LHCN-M2 (cell line): ENCODE measurements around the gene SLC46A3. TPM values are rescaled to one million over a fixed set of nuclear protein-coding genes. Genes with fewer than 3 reads are reported as not detected.
"Not testable (repeated sequence)": the region's sequence is repeated elsewhere in the genome, so short reads cannot be mapped to it uniquely, and the experiment has no call there.

ENCODE experiments used
- DNase-seq: peaks from one replicate; pipeline ENCODE4 v3.0.0-alpha.2; 2012; ENCODE audit warnings: low read depth
- polyA plus RNA-seq: library from polyadenylated mRNA; unstranded; fragments of >200 nt; gene quantifications from one replicate; pipeline ENCODE4 v1.2.1, GENCODE V29; 2012; ENCODE audit warnings: missing spikeins
- total RNA-seq: library from RNA; depleted of rRNA; stranded (reverse); fragments of >200 nt; gene quantifications from 2 replicates; pipeline ENCODE4 v1.2.3, GENCODE V29; 2014; rRNA removed

Gene SLC46A3
- total RNA-seq: 7.9 and 8.9 TPM in 2 replicates
- polyA plus RNA-seq: 10.1 TPM

- DNase-seq: peak; percentile 97
Measured at GRCh38 chr13:28718543-28719226, at the start of gene SLC46A3. TSS of gene SLC46A3 (minus strand) at chr13:28718970. CDS start at chr13:28717998, 972 bp downstream.

GRCh38 chr13:28763887-28764286 lies 45.1 kb upstream of the SLC46A3 start:
- DNase-seq: no peak

GRCh38 chr13:28761586-28761985 lies 42.8 kb upstream of the SLC46A3 start:
- DNase-seq: no peak

- no peak for DNase-seq
Measured at GRCh38 chr13:28755546-28755870, 36.7 kb upstream of the SLC46A3 start.

GRCh38 chr13:28754698-28755545 lies 36.2 kb upstream of the SLC46A3 start:
- DNase-seq: no peak

GRCh38 chr13:28753946-28754345 lies 35.2 kb upstream of the SLC46A3 start:
- no peak for DNase-seq

GRCh38 chr13:28753208-28753892 lies 34.6 kb upstream of the SLC46A3 start:
- DNase-seq: peak; percentile 94

- DNase-seq: no peak
Measured at GRCh38 chr13:28751175-28751960, 32.6 kb upstream of the SLC46A3 start.

- DNase-seq: peak; percentile 83
Measured at GRCh38 chr13:28750187-28751045, 31.6 kb upstream of the SLC46A3 start.

- DNase-seq: no peak
Measured at GRCh38 chr13:28747851-28748250, 29.1 kb upstream of the SLC46A3 start.

- no peak for DNase-seq
Measured at GRCh38 chr13:28746287-28746612, 27.5 kb upstream of the SLC46A3 start.

- no peak for DNase-seq
Measured at GRCh38 chr13:28744656-28745055, 25.9 kb upstream of the SLC46A3 start.

GRCh38 chr13:28744091-28744536 lies 25.3 kb upstream of the SLC46A3 start:
- peak; percentile 74 for DNase-seq

GRCh38 chr13:28743499-28744083 lies 24.8 kb upstream of the SLC46A3 start:
- no peak for DNase-seq

- DNase-seq: no peak
Measured at GRCh38 chr13:28743020-28743419, 24.2 kb upstream of the SLC46A3 start.

- DNase-seq: not testable (repeated sequence)
Measured at GRCh38 chr13:28742445-28742844, 23.7 kb upstream of the SLC46A3 start.

GRCh38 chr13:28741084-28741491 lies 22.3 kb upstream of the SLC46A3 start:
- DNase-seq: peak; percentile 66

- no peak for DNase-seq
Measured at GRCh38 chr13:28739376-28739775, 20.6 kb upstream of the SLC46A3 start.

GRCh38 chr13:28735481-28736029 lies 16.8 kb upstream of the SLC46A3 start:
- DNase-seq: no peak

- DNase-seq: no peak
Measured at GRCh38 chr13:28734906-28735305, 16.1 kb upstream of the SLC46A3 start.
